ENCODE measurements around the gene TRAPPC2B.

The TRAPPC2B gene

GRCh38 chr19:57319869-57320179 lies 43.5 kb upstream of the TRAPPC2B start:
- peak overlapping the region; percentile 89 for H3K4me3 ChIP-seq (replicated peaks; ENCODE audit: insufficient read depth, low read length)
- H3K27me3 ChIP-seq (ENCODE audit: insufficient read depth, poor library complexity, severe bottlenecking): no peaks in the 10 kb centered on the region
- peak overlapping the region; percentile 92 for H3K27ac ChIP-seq (replicated peaks)
- no peak for TF ChIP-seq CTCF (IDR thresholded peaks at IDR 0.05; ENCODE audit: insufficient read depth, low read length)
- no peak for TF ChIP-seq REST (IDR thresholded peaks at IDR 0.05; ENCODE audit: insufficient replicate concordance, low read depth)
- TF ChIP-seq POLR2AphosphoS5 (IDR thresholded peaks at IDR 0.05; ENCODE audit: low read depth): no peak
- no peak for TF ChIP-seq GABPA (IDR thresholded peaks at IDR 0.05; ENCODE audit: low read depth)
- no peak for TF ChIP-seq SPI1 (IDR thresholded peaks at IDR 0.05; ENCODE audit: borderline replicate concordance, low read depth)
- no peak for DNase-seq (ENCODE audit: low read depth in 1 of 2, low spot score in 1 of 2)

GRCh38 chr19:57320180-57321084 lies 42.9 kb upstream of the TRAPPC2B start, which contains the start of gene ZNF543:
Gene ZNF543, plus strand, starts transcription at chr19:57320472. Its CDS starts 382 bp downstream, at chr19:57320854.
- H3K27me3 ChIP-seq (ENCODE audit: insufficient read depth, poor library complexity, severe bottlenecking): no peaks in the 10 kb centered on the region
- peak; percentile 92 to 97 for DNase-seq (ENCODE audit: low read depth in 1 of 2, low spot score in 1 of 2)

More at GRCh38 chr19:57320180-57321084, 42.9 kb upstream of the TRAPPC2B start, which contains the start of gene ZNF543:
- H3K4me3 ChIP-seq (replicated peaks; ENCODE audit: insufficient read depth, low read length): peak within 1 kb of the TSS; percentile 89
- peak within 1 kb of the TSS; percentile 92 for H3K27ac ChIP-seq (replicated peaks)
- TF ChIP-seq SPI1 (IDR thresholded peaks at IDR 0.05; ENCODE audit: borderline replicate concordance, low read depth) (peak; percentile 52; the same call in 1 of the 2 replicates), REST (IDR thresholded peaks at IDR 0.05; ENCODE audit: insufficient replicate concordance, low read depth) (peak; percentile 20), GABPA (IDR thresholded peaks at IDR 0.05; ENCODE audit: low read depth) (peak; percentile 88), POLR2AphosphoS5 (IDR thresholded peaks at IDR 0.05; ENCODE audit: low read depth) (peak; percentile 89), CTCF (IDR thresholded peaks at IDR 0.05; ENCODE audit: insufficient read depth, low read length) (no peak)

Measured in HL-60 (cell line).